GM12864 (cell line): ENCODE data around the gene CASZ1.

ENCODE experiments used
- DNase-seq: peaks from one replicate; pipeline ENCODE4 v3.0.0-alpha.2; 2011; ENCODE audit warnings: low read depth
- H3K4me3 ChIP-seq: 2 replicates; pipeline ENCODE4 v1.5.1; 2011; ENCODE audit warnings: mild to moderate bottlenecking, low read depth, low read length, control low read depth
- TF ChIP-seq, protein P1 (sequence below): IDR thresholded peaks from 2 replicates; pipeline ENCODE4 v1.5.1; 2011; ENCODE audit warnings: low read depth, mild to moderate bottlenecking, moderate library complexity, low read length, control low read depth, inconsistent platforms; ENCODE audit errors: missing control alignments

The CASZ1 gene

DNA sequence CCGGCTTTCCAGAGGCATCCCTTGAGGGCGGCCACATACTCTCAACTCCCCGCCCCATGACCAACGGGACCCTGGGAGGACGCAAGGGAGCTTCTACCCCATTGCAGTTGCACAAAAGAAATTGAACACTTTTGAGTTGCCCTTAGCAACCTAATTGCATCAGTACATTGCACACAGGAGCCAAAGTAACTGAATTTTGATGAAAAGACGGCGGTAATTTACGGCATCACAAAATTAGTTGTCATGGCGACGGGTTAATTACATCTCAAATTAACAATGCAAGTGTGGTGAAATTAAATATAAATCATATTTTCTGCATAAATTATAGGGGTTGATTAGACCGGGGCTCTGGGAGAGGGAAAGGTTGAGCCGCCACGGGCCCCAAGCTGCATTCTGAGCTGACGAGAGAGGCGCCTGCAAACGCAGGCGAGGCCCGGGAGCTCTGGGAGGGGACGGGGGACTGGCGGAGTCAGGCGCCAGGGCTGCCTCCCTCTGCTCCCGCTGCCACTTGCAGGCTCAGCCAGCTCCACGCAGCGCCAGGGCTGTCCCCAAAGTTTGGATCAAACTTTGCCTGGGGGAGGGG, 61.4 kb downstream of the CASZ1 start:
- no peak for DNase-seq
- H3K4me3 ChIP-seq: no peak overlapping the region
- TF ChIP-seq, protein P1, sequence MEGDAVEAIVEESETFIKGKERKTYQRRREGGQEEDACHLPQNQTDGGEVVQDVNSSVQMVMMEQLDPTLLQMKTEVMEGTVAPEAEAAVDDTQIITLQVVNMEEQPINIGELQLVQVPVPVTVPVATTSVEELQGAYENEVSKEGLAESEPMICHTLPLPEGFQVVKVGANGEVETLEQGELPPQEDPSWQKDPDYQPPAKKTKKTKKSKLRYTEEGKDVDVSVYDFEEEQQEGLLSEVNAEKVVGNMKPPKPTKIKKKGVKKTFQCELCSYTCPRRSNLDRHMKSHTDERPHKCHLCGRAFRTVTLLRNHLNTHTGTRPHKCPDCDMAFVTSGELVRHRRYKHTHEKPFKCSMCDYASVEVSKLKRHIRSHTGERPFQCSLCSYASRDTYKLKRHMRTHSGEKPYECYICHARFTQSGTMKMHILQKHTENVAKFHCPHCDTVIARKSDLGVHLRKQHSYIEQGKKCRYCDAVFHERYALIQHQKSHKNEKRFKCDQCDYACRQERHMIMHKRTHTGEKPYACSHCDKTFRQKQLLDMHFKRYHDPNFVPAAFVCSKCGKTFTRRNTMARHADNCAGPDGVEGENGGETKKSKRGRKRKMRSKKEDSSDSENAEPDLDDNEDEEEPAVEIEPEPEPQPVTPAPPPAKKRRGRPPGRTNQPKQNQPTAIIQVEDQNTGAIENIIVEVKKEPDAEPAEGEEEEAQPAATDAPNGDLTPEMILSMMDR: no peak

- no peak for DNase-seq
- no peak overlapping the region for H3K4me3 ChIP-seq
- TF ChIP-seq, protein P1: no peak
These were observed 62.1 kb downstream of the CASZ1 start for GRCh38 chr1:10734375-10734774.

- H3K4me3 ChIP-seq: no peak overlapping the region
- TF ChIP-seq, protein P1: no peak
- DNase-seq: no peak
These were observed 62.7 kb downstream of the CASZ1 start for GRCh38 chr1:10733474-10734366.

DNA sequence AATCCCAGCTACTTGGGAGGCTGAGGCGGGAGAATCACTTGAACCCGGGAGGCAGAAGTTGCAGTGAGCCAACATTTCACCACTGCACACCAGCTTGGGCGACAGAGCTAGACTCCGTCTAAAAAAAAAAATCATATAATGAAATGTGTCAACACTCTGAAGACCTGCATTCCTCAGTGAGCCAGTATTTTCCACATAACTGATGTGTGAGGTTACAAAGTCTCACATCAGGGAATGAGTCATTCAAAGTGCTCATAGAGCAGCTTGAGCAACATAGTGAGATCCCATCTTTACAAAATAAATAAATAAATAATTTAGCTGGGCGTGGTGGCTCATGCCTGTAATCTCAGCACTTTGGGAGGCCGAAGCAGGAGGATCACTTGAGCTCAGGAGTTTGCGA, 65.5 kb downstream of the CASZ1 start:
- H3K4me3 ChIP-seq: no peak overlapping the region
- no peak for DNase-seq
- TF ChIP-seq, protein P1: no peak

DNA sequence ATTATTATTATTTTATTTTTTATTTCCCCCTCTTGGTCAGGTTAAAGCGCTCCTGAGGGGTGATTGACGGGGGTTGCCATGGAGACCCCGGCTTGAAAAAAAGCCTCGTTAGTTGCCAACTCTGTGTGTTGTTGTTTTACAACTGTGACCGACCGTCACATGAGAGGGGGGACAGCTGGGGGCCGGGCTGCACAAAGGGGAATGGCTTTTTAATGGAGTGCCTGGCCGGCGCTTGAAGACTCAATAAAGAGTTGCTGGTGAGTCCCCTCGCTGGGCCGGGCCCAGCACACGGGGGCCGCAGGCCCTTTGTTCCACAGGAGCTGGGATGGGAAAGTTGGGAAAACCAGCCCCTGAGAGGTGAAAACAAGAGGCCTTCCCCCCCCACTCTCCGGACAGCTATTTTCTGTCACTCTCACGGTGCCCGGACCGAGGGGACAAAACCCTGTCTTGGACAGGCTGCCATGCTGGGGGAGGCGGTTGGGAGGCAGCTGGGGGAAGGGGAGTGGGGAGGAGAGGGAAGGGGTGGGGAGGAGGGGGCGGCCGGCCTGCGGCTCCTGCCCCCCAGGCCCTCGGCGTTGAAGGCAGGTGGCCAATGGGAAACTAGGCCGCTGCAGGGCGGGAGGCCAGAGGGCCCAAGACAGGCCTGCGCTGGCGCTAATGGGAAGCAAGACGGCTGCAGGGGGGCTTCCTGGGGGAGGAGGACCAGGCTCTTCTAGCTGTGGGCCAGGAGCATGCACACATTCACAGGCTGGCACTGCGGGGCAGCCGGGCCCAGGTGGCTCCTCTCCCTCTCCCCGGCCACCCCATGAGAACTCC, 67.6 kb downstream of the CASZ1 start:
- H3K4me3 ChIP-seq: no peak overlapping the region
- TF ChIP-seq, protein P1: no peak
- DNase-seq: no peak

DNA sequence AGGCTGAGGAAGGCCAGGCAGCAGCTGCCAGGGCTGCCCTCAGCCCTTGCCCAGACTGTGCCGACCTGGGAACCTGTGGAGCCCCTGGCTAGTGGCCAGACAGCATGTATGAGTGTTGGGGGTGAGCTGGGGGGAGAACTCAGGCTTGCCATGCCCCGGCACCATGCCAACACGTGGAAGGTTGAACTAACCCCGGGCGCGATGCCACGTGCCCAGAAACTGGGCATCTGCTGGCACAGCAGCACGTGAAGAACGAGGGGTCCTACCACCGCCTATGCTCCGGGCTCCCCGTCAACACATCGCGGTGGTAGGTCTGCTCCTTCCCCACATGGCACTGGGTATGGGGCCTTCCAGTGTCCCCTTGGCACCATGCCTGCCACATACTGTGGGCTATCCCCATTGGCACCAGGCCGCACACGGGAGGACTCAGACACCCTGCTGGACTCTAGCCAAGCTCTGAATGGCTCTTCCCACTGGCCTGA, 68.7 kb downstream of the CASZ1 start:
- no peak overlapping the region for H3K4me3 ChIP-seq
- TF ChIP-seq, protein P1: no peak
- no peak for DNase-seq
